DLD1 (cell line): Measurements from ENCODE around the gene MDN1.
"Not testable (repeated sequence)": the region's sequence is repeated elsewhere in the genome, so short reads cannot be mapped to it uniquely, and the experiment has no call there.

Source experiments
- in situ Hi-C: cut with HindIII; loops from 2 replicates; pipeline ENCODE4 v1.10.0; 2017; ENCODE audit warnings: low sequenced_read_pairs

Gene MDN1

GRCh38 chr6:89662659-89663223 lies 156.9 kb downstream of the MDN1 start:
- in situ Hi-C loops, result no loop called here

- in situ Hi-C loops, result no loop called here
Measured at GRCh38 chr6:89661559-89661958, 158.0 kb downstream of the MDN1 start.

- in situ Hi-C loops, result no loop called here
Measured at GRCh38 chr6:89660981-89661380, 158.6 kb downstream of the MDN1 start.

GRCh38 chr6:89657445-89658158 lies 162.0 kb downstream of the MDN1 start:
- in situ Hi-C loops, result no loop called here

GRCh38 chr6:89655122-89655521 lies 164.5 kb downstream of the MDN1 start:
- in situ Hi-C loops, result no loop called here

- in situ Hi-C loops, result no loop called here
Measured at GRCh38 chr6:89650579-89650978, 169.0 kb downstream of the MDN1 start.

GRCh38 chr6:89649682-89650081 lies 169.9 kb downstream of the MDN1 start:
- in situ Hi-C loops, result loop anchor here (10.0 kb wide), 1 partner anchor 135 kb away; no protein-coding TSS in a partner anchor

- in situ Hi-C loops, result loop anchor here (10.0 kb wide), 1 partner anchor 130 kb away; no protein-coding TSS in a partner anchor
Measured at GRCh38 chr6:89644864-89645263, 174.7 kb downstream of the MDN1 start.

- in situ Hi-C loops, result loop anchor here (10.0 kb wide), 1 partner anchor 129 kb away; no protein-coding TSS in a partner anchor
Measured at GRCh38 chr6:89643406-89643805, 176.2 kb downstream of the MDN1 start.

- in situ Hi-C loops, result loop anchor here (10.0 kb wide), 1 partner anchor 128 kb away; no protein-coding TSS in a partner anchor
Measured at GRCh38 chr6:89642956-89643355, 176.6 kb downstream of the MDN1 start.

GRCh38 chr6:89641581-89641980 lies 178.0 kb downstream of the MDN1 start:
- in situ Hi-C loops, result loop anchor here (10.0 kb wide), 1 partner anchor 127 kb away; no protein-coding TSS in a partner anchor

GRCh38 chr6:89640804-89641203 lies 178.8 kb downstream of the MDN1 start:
- in situ Hi-C loops, result loop anchor here (10.0 kb wide), 1 partner anchor 126 kb away; no protein-coding TSS in a partner anchor

- in situ Hi-C loops, result no loop called here
Measured at GRCh38 chr6:89638320-89639195, 181.0 kb downstream of the MDN1 start, which contains the start of gene LYRM2. LYRM2 (minus strand) TSS chr6:89638747; CDS start chr6:89638716, 31 bp downstream.

GRCh38 chr6:89637960-89638319 lies 181.7 kb downstream of the MDN1 start:
- in situ Hi-C loops, result no loop called here

GRCh38 chr6:89636412-89636811 lies 183.2 kb downstream of the MDN1 start:
- in situ Hi-C loops, result not testable (repeated sequence)

- in situ Hi-C loops, result no loop called here
Measured at GRCh38 chr6:89630488-89630887, 189.1 kb downstream of the MDN1 start.

GRCh38 chr6:89623749-89624148 lies 195.8 kb downstream of the MDN1 start:
- in situ Hi-C loops, result no loop called here

GRCh38 chr6:89619567-89619966 lies 200.0 kb downstream of the MDN1 start:
- in situ Hi-C loops, result no loop called here

- in situ Hi-C loops, result no loop called here
Measured at GRCh38 chr6:89618026-89618425, 201.6 kb downstream of the MDN1 start.

GRCh38 chr6:89616531-89616930 lies 203.1 kb downstream of the MDN1 start:
- in situ Hi-C loops, result no loop called here

GRCh38 chr6:89615882-89616281 lies 203.7 kb downstream of the MDN1 start:
- in situ Hi-C loops, result no loop called here
